Astrocyte of the hippocampus (primary cell): ENCODE results near the gene POLR2M.

Source experiments
- DNase-seq: peaks from one replicate; pipeline ENCODE4 v3.0.0; 2011; ENCODE audit warnings: low read depth, low spot score

POLR2M gene

DNA sequence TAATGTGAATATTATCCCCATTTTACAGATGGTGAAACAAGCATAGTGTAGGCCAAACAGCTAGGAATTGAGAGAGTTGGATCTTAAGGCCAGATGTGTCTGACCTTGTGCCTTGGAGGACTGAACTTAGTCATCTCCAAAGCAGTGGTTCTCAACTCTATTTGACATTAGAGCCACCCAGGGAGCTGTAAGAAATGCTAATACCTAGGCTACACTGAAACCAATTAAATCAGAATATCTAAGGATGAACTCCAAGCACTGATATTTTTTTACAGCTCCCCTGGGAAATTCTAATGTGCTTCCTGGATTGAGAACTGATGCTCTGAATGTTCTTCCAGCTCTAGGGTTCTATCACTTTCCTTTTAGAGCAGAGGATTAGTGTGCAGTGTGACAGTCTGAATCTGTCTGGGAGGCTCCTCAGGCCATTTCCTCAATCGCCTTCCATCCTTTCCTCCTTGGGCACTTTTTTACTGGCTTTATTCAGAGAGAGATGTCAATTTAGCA lies 32.3 kb downstream of the POLR2M start:
- no peak for DNase-seq

DNA sequence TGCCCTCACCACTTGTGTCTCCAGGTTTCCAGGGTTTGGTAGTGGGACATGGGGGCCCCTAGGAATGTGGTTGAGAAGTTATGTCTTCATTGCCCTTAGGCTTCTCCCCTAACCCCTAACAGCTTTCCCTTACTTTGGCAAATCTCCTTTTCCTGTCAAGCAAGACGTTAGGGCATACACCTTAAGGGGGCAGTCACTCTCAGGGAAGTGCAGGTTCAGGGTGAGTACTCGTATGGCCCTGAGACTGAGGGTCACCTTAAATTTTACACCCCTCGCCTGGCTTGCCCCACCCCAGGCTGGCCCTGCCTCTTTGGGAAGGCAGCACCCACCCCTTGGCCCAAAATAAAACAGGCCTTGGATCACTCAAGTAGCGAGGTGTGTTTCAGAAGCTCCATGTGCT lies 33.5 kb downstream of the POLR2M start:
- DNase-seq: no peak

DNA sequence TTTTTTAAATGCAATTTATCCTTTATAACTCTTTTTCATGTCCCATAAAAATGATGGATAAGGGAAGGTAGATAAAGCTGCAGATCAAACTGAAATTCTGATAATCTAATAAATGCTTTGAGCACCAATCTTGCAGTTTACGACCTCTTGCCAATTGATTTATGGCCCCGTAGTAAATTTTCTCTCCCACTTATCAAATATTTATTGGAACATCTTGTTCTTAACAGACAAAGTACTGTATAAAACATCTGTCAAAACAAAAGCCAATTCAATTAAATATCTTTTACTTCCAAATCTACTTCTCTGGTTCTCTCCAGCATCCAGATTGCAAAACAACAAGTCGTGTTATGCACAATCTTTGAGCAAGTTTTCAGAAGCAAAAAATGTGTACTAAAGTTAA lies 34.6 kb downstream of the POLR2M start:
- no peak for DNase-seq

DNA sequence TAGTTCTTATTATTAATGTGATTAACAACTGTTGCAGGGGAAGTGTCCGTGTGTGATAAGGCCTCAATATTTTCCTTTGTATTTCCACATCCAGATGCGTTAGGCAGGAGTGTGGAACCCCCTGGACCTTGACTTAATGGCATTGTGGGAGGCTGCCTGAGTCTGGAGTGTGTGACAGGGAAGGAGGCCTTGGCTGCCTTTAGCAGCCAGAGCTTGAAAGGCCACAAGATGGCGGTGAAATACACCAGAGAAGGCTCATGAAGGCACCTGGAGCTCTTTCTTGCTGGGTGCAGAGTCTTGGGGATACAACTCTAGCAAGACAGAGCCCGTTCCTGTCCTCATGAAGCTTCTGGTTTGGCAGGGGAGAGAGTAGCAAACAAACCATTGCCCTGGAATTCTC lies 36.9 kb downstream of the POLR2M start:
- no peak for DNase-seq

DNA sequence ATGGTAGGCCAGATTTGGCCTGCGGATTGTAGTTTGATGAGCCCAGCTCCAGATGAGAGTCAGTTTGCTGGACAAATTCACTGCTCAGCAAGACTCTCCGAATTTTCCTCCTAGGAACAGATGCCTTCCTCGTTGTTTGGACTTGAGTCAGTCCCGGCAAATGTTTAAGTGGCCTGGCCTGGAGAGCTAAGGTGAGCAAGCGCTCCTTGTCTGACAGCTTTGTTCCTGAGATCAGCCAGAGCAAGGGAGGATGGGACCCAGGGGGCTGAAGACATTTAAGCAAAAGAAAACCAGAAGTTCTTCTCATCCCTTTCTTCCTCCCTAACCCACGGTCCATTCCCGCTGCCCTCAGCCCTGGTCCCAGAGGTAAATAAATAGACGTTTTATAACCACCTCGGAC lies 40.3 kb downstream of the POLR2M start:
- DNase-seq: no peak

DNA sequence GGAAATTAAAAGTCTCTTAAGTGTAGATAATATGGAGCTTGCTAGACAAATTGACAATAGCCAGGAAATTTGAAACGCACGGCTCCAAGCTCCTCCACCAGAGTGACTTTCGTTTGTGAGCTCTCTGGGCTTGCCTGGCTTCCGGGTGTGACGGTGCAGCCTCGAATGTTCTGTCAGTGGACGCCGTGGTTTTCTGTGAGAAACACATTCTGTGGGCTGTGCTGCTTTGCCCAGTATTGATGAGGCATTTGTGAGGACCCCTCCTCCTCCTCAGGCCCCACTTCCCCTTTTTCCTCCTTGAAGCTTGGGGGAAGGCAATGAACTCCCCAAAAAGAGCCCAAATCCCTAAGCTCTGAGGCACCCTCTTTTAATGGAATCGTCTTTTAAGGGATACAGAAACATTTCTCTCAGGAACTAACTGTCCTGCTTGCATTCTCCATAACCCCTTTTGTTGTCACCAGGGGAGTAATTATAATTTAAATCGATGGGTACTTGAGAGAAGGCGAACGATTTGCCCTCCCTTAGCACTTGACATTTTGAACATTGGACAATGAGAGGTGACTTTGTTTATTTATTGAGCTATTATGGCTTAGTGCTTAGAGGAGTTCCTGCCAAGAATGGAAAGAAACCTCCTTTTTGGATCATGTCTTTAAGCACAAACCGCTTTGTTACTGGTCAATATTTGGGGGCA lies 40.8 kb downstream of the POLR2M start:
- DNase-seq: no peak

DNA sequence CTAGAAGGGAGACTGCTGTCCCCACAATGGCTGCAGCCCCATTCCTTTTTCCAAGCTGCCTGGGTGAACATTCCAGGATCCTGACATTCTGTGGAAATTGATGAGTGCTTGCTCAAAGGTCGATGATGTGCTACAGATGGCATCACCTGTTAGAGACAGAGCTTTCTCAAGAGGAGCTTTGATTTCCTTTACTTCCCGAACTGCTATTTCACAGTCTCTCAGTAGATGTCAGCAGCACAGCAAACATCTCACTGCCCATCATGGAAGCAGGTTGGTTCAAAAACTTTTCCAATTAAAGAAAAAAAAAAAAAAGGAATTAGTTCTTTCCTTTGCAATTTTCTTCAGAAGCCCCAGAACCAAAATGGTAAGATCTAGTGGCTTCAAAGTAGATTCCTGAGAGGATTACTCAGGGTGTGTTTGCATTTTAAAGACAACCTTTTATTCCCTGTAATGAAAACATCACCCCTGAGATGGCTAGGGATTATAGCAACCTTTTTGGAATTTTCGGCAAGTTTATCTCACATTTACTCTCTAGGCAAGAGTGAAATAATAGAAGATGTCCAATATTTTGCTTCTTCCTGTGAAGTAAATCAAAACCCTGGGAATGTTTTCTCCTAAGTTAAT lies 44.8 kb downstream of the POLR2M start:
- DNase-seq: peak; percentile 56

DNA sequence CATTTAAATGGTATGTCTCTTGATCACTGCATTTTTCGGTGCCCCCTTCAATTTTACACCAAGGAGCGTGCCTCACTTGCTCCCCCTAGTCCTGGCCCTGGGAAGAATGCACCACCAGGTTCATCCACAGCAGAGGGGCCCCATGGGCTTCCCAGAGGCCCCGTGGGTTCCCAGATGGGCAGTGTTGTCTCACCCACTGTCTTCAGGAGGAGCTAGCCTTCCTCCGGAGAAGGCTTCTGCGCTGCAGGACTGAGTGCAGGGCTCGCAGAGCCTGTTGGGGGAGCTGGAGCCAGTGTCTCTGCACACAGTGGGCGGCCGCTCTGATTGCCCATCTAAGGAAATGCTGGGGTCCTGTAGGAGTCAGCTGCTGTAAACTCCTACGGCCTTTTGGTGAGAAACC lies 45.9 kb downstream of the POLR2M start:
- no peak for DNase-seq

DNA sequence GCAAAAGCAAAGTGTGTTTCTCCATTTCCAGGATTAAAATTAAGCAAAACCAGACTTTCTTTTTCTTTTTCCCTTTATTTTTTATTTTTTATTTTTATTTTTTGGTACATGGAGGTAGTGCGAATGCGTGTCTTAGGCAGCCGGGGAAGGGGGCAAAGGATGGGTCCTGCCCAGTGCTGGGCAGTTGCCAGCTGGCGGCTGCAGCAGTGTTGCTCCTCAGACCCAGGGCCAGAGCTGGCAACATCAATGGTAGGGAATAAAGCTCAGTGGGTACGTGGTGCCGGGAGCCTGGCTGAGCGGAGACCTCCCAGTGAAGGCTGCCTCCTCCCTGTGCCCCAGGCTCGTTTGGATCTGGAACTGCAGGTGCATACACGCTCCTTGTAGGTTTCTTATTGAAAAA lies 46.3 kb downstream of the POLR2M start:
- no peak for DNase-seq

DNA sequence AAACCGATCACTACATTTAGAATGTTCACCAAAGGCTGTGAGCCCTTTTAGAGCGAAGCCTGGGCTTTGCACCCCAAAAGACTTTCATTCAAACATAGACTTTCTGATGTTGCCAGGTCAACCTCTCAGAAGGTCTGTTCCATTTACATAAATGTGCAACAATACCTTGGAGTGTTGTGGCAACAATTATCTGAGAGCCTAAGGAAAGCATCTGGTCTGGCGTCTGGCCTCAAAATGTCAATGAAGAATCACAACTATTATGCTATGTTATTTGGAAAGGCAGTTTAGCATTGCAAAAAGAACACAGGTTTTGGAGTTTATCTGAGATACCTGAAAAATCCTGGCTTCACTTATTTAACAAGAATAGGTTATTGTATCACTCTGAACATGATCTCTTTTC lies 50.0 kb downstream of the POLR2M start:
- no peak for DNase-seq

DNA sequence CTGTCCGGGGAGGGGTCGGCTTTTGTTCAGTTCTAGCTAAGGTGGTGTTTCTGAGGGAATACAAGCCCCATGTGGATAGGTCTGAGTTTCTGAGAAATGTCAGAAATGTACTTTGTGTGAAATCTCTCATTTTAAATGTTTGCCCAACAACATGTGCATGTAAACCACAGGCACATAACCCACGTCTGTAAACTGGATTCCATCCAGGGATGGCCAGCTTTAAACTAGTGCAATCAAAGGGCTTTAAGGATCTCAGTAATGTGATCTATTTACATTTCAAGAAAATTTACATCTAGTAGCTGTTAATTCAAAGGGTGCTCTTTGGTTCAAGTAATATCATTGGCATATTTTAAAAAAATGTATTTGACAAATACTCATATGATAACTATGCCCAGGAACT lies 52.0 kb downstream of the POLR2M start:
- DNase-seq: no peak

DNA sequence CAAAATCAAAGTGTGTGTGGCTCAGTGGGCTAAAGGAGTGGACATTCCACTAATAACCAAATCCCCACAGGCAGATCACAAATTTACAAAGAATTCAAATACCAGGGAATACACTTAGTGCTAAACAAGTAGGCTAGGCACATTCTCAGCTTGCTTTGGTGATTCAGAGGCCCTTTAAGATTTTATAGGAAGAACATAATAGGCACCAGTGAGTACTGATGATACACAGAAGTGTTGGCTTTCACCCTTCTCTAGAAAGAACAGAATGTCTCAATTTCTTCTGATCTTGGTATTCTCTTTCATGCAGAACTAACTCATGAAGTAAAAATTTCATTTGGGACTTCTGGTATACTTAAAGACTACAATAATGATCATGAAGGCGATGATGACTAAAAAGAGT lies 55.0 kb downstream of the POLR2M start:
- no peak for DNase-seq

DNA sequence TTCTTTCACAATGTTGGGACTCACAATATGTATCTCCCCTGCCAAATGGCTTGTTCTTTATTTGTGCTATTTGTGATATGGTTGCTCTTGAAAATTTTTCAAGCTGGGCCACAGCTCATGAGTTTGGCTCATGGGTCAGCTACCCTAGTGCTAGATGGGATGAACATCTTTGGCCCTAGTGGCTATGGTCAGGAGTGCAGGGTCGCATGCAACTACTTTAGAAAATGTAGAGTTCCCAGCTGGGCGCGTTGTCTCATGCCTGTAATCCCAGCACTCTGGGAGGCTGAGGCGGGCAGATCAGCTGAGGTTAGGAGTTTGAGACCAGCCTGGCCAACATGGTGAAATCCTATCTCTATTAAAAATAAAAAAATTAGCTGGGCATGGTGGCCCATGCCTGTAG lies 55.8 kb downstream of the POLR2M start:
- DNase-seq: no peak

DNA sequence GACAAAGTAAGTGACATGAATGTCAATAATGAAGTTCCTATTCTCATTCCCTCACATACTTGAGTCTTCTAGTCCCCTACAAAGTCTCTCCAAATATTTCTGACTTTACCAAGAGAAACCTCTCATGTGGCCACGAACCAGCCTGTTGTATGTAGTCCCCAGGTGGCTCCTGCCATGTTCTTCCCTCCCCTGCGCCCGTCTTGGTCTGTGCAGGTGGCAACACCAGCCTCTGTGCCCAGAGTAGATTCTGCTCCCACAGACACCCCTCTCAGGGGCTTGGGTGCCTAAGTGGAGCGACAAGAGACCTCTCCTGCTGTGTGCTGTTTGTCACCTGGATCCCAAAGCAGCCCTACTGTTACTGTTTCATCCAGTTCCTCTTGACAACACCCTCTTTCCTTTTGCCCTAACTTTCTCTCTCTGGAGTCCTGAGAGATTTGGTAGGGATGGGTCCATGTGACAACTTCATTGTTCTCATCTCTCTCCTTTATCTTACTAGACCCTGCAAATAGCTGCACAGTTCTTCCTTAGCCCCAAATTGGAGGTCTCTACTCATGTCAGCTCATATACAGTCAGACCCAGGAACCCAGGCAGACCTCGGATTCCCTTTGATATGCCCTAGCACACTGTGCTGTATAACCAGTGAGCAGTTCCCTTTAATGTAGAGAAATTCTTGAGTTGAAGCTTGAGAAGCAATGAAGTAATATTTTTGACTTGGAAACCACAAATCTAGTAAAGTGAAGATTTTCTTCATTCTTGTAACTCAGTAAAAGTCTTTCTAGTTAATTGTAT lies 56.9 kb downstream of the POLR2M start:
- DNase-seq: no peak
